Breast epithelium (tissue), 3 donors: ENCODE data around the gene ITGA8.

Experiments used
- CTCF ChIP-seq, 3 donors: fragments of 450-650 bp; IDR thresholded peaks; one replicate each; pipeline ENCODE4 v1.5.1; 2016 to 2017; ENCODE audit warnings: antibody characterized with exemption in 3 of 3, mild to moderate bottlenecking in 3 of 3, moderate library complexity in 3 of 3
- POLR2AphosphoS5 ChIP-seq, 3 donors: sonication (generic); formaldehyde crosslinking; IDR thresholded peaks; one replicate each; pipeline ENCODE4 v1.6.1; 2017; ENCODE audit warnings: antibody characterized with exemption in 3 of 3

DNA sequence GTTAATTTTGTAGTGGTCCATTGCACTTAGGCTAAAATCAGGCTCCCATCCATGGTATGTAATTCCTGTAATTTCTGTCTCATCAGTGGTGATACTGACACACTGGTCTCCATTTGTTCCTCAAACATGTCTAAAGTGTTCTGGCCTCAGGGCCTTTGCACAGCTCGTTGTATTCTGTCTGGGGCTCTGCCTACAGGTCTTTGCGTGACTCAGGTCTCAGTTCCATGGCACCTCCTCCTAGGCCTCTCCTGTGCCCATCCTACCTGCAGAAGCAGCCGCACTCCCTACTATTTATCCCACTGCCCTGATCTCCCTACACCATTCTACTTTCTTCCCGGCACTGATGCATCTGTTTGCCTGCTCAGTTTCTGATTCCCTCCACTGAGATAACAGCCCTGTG, 173.8 kb downstream of the ITGA8 start:
- TF ChIP-seq CTCF (IDR thresholded peaks at IDR 0.05) (no peak), POLR2AphosphoS5 (IDR thresholded peaks at IDR 0.05) (no peak)
